HepG2 (cell line): Measurements from ENCODE around the gene ZBTB7C.

Source experiments
- MAZ ChIP-seq, 2 experiments: sonication (generic) in 1 of 2; formaldehyde crosslinking in 1 of 2; IDR thresholded peaks; 2 replicates each; pipeline versions ENCODE4 v1.5.0 to v1.6.1; 2012 to 2020; ENCODE audit warnings: low read depth in 2 of 2, mild to moderate bottlenecking in 2 of 2, borderline replicate concordance in 1 of 2, improper control_type of control experiment in 1 of 2, low read length in 1 of 2, missing genetic modification reagents in 1 of 2, moderate library complexity in 1 of 2
- SMARCE1 ChIP-seq: fragments of 450-650 bp; IDR thresholded peaks from 2 replicates; pipeline ENCODE4 v1.6.1; 2017; ENCODE audit warnings: borderline replicate concordance
- ZNF225 ChIP-seq: sonication (generic); formaldehyde crosslinking; IDR thresholded peaks from 2 replicates; pipeline ENCODE4 v1.4.0; 2020; ENCODE audit warnings: mild to moderate bottlenecking, missing genetic modification reagents
- ZNF432 ChIP-seq: sonication (generic); formaldehyde crosslinking; IDR thresholded peaks from 2 replicates; pipeline ENCODE4 v1.5.0; 2020; ENCODE audit warnings: missing genetic modification reagents, mild to moderate bottlenecking, borderline replicate concordance
- ZNF747 ChIP-seq: sonication (generic); formaldehyde crosslinking; IDR thresholded peaks from 2 replicates; pipeline ENCODE4 v1.8.1; 2023; ENCODE audit warnings: missing genetic modification reagents, mild to moderate bottlenecking, borderline replicate concordance
- ZNF75D ChIP-seq: sonication (generic); formaldehyde crosslinking; IDR thresholded peaks from 2 replicates; pipeline ENCODE4 v1.8.1; 2023; ENCODE audit warnings: missing genetic modification reagents, mild to moderate bottlenecking, borderline replicate concordance

- no peak for TF ChIP-seq ZNF225
- no peak for TF ChIP-seq MAZ (IDR thresholded peaks at IDR 0.05; ENCODE audit: borderline replicate concordance, low read depth, low read length)
- TF ChIP-seq MAZ (CRISPR knock-in tag; IDR thresholded peaks at IDR 0.05; ENCODE audit: low read depth) = no peak
- no peak for TF ChIP-seq ZNF432
- no peak for TF ChIP-seq ZNF747 (CRISPR knock-in tag)
- no peak for TF ChIP-seq SMARCE1
- no peak for TF ChIP-seq ZNF75D (CRISPR knock-in tag)
These were observed 205.8 kb downstream of the ZBTB7C start for GRCh38 chr18:48203288-48203945.
